Parathyroid adenoma (tissue), 2 donors: ENCODE measurements around the gene C1QTNF12.

Source experiments
- H2AFZ ChIP-seq: fragments of 300-600 bp; sonication (generic); one replicate; pipeline ENCODE4 v1.7.0; 2017; ENCODE audit warnings: antibody characterized with exemption, mild to moderate bottlenecking
- H3K27ac ChIP-seq: fragments of 300-600 bp; sonication (generic); one replicate; pipeline ENCODE4 v1.7.0; 2017
- H3K27me3 ChIP-seq: fragments of 300-600 bp; sonication (generic); one replicate; pipeline ENCODE4 v1.7.0; 2017; ENCODE audit warnings: low read length; ENCODE audit not compliant: control insufficient read depth, insufficient read depth
- H3K36me3 ChIP-seq: fragments of 300-600 bp; sonication (generic); one replicate; pipeline ENCODE4 v1.7.0; 2017; ENCODE audit warnings: low read length; ENCODE audit not compliant: control insufficient read depth, insufficient read depth
- H3K4me1 ChIP-seq: fragments of 300-600 bp; sonication (generic); one replicate; pipeline ENCODE4 v1.7.0; 2017; ENCODE audit warnings: control low read depth
- H3K4me2 ChIP-seq: fragments of 300-600 bp; sonication (generic); one replicate; pipeline ENCODE4 v1.7.0; 2017; ENCODE audit warnings: low read length
- H3K4me3 ChIP-seq: fragments of 300-600 bp; sonication (generic); one replicate; pipeline ENCODE4 v1.7.0; 2017; ENCODE audit warnings: low read depth, low read length
- H3K79me2 ChIP-seq: fragments of 300-600 bp; sonication (generic); one replicate; pipeline ENCODE4 v1.7.0; 2017; ENCODE audit warnings: control low read depth
- H3K9ac ChIP-seq: fragments of 300-600 bp; sonication (generic); one replicate; pipeline ENCODE4 v1.7.0; 2017; ENCODE audit warnings: mild to moderate bottlenecking
- H3K9me3 ChIP-seq: fragments of 300-600 bp; sonication (generic); one replicate; pipeline ENCODE4 v1.7.0; 2017; ENCODE audit warnings: low read length; ENCODE audit not compliant: control insufficient read depth
- TF ChIP-seq, protein P1 (sequence below): fragments of 300-600 bp; sonication (generic); IDR thresholded peaks from one replicate; pipeline ENCODE4 v1.7.0; 2017; ENCODE audit warnings: antibody characterized with exemption, mild to moderate bottlenecking
- donor health status: primary hyperparathyroidism.

The C1QTNF12 gene

DNA sequence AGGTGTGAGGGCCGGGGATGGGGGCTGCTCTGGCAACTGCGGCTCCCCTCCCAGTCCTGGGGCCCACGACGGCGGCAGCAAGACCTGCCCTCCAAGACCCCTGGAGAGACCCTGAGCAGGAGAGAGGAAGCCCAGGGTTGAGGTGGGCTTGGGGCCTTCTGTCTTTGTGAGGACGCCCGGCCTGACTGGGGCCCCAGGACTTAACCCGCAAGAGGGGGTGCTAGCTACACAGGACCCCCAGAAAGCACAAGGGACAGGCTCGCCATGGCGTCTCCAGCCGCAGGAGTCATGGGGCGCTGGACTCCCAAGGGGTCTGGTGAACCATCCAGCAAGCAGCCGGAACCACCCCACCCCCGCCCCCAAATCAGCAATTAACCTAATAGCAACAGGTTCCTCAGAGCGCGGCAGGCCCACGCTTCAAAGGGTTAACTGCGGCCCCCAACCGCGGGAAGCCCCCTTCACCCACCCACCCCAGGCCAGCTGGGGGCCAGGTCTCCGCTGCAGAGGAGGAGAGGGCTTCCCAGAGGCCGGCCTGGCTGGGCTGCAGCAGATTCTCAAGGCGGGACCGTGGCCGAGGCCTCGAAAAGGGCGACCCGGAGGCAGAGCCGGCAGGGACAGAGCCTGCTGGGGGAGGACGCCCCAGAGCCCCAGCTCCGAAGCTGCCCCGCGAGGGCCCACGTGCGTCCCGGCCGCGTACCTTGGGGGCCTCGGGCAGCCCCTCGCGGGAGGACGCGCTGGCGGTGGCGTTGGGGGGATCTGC is 525 bp downstream of the C1QTNF12 start:
- Histone ChIP-seq H3K4me2 (no peak overlapping the region), H2AFZ (no peak overlapping the region), H3K27me3 (no peaks in the 10 kb centered on the region), H3K9ac (no peak overlapping the region), H3K4me1 (no peaks in the 10 kb centered on the region), H3K36me3 (no peaks in the 10 kb centered on the region), H3K79me2 (no peaks in the 10 kb centered on the region), H3K4me3 (no peak overlapping the region), H3K27ac (no peak overlapping the region), H3K9me3 (no peaks in the 10 kb centered on the region)
- TF ChIP-seq, protein P1, sequence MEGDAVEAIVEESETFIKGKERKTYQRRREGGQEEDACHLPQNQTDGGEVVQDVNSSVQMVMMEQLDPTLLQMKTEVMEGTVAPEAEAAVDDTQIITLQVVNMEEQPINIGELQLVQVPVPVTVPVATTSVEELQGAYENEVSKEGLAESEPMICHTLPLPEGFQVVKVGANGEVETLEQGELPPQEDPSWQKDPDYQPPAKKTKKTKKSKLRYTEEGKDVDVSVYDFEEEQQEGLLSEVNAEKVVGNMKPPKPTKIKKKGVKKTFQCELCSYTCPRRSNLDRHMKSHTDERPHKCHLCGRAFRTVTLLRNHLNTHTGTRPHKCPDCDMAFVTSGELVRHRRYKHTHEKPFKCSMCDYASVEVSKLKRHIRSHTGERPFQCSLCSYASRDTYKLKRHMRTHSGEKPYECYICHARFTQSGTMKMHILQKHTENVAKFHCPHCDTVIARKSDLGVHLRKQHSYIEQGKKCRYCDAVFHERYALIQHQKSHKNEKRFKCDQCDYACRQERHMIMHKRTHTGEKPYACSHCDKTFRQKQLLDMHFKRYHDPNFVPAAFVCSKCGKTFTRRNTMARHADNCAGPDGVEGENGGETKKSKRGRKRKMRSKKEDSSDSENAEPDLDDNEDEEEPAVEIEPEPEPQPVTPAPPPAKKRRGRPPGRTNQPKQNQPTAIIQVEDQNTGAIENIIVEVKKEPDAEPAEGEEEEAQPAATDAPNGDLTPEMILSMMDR, result no peak

DNA sequence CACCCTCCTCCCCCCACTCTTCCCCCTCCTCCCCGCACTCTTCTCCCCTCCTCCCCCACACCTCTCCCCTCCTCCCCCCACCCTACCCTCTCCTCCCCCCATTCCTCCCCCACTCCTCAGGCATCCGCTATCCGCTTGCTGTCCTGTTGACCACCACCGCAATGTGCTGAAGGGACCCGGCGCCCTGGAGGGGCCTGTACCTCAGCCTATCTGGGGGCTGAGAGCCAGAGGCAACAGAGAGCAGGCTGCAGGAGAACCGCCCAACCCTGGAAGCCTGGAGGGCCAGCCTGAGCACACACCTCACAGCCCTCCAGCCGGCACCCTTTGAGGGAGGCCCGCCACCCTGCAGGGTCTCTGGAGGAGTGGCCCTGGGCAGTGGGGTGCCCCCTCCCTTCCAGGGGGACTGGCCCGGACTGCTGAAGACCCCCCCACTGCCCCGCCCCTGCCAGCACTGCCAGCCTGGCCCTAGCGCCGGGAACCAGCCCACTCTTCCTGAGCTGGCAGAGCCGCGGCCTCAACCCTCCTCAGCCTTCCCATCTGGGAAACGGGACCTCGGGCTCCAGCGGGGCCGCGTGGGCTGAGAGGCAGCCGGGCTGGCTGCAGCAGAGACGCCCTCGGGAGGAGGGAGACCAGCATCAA is 1.2 kb downstream of the C1QTNF12 start:
- no peak overlapping the region for H3K27ac ChIP-seq
- TF ChIP-seq, protein P1, result no peak
- no peaks in the 10 kb centered on the region for H3K9me3 ChIP-seq
- no peaks in the 10 kb centered on the region for H3K27me3 ChIP-seq
- no peaks in the 10 kb centered on the region for H3K36me3 ChIP-seq
- no peak overlapping the region for H3K4me2 ChIP-seq
- no peaks in the 10 kb centered on the region for H3K79me2 ChIP-seq
- H3K4me1 ChIP-seq, result no peaks in the 10 kb centered on the region
- H3K4me3 ChIP-seq, result no peak overlapping the region
- H2AFZ ChIP-seq, result no peak overlapping the region
- H3K9ac ChIP-seq, result no peak overlapping the region

- H3K79me2 ChIP-seq, result no peaks in the 10 kb centered on the region
- no peak overlapping the region for H2AFZ ChIP-seq
- no peaks in the 10 kb centered on the region for H3K4me1 ChIP-seq
These were observed 2.2 kb downstream of the C1QTNF12 start for GRCh38 chr1:1244192-1244811.

DNA sequence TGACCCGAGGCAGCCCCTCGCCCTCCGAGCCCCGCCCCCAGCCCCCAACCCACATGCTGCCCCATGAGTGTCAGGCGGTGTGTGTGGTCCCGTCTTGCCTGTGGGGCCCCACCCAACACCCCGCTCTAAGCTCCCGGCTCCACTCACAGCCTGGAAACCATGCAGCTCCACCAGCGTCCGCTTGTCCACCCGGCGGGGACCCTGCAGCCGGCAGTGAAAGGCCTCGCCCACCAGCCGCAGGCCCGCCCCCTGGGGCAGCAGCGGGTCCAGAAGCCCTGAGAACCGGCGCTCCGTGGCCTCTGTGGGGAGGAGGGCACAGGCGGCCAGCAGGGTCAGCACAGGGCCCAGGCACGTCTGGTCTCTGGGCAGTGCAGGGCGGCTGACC is 2.7 kb downstream of the C1QTNF12 start:
- H3K79me2 ChIP-seq, result no peaks in the 10 kb centered on the region
- no peaks in the 10 kb centered on the region for H3K36me3 ChIP-seq
- TF ChIP-seq, protein P1, result no peak
- no peak overlapping the region for H3K9ac ChIP-seq
- H2AFZ ChIP-seq, result no peak overlapping the region
- H3K4me3 ChIP-seq, result no peak overlapping the region
- H3K4me1 ChIP-seq, result no peaks in the 10 kb centered on the region
- H3K27me3 ChIP-seq, result no peaks in the 10 kb centered on the region
- no peaks in the 10 kb centered on the region for H3K9me3 ChIP-seq
- H3K4me2 ChIP-seq, result no peak overlapping the region
- H3K27ac ChIP-seq, result no peak overlapping the region

More at GRCh38 chr1:1244192-1244811, 2.2 kb downstream of the C1QTNF12 start:
- no peak overlapping the region for H3K4me2 ChIP-seq
- H3K27me3 ChIP-seq, result no peaks in the 10 kb centered on the region
- H3K36me3 ChIP-seq, result no peaks in the 10 kb centered on the region
- no peak overlapping the region for H3K9ac ChIP-seq
- H3K27ac ChIP-seq, result no peak overlapping the region
- H3K9me3 ChIP-seq, result no peaks in the 10 kb centered on the region
- no peak overlapping the region for H3K4me3 ChIP-seq
- TF ChIP-seq, protein P1, result no peak
